Measurements from ENCODE around the gene ASTE1. TPM values are rescaled to one million over a fixed set of nuclear protein-coding genes. Genes with fewer than 3 reads are reported as not detected.

The ASTE1 gene
- total RNA-seq, 1 donor from 2014 or later, result 3.4 TPM

DNA sequence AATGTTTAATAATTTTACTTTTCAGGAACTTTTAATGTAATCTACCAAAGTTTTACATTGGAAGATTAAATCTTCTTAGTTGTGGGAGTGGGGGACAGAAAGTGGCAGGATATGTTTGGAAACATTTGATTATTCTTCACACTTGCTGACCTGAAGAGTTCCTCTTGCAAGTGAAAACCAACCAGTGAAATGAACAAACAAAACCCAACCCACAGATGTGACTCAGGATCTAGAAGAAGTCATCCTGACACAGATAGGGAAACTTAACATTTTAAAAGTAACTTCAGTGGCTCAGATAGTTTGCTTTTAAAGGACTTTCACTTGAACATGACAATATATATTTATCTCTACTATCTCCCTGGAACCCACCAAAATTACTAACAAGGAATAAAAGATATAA, 55.4 kb downstream of the ASTE1 start:
- ATAC-seq, result no peak
- intact Hi-C loops (cut with DNase I), result no loop called here
- DNase-seq (ENCODE audit: missing footprints), result no peak

DNA sequence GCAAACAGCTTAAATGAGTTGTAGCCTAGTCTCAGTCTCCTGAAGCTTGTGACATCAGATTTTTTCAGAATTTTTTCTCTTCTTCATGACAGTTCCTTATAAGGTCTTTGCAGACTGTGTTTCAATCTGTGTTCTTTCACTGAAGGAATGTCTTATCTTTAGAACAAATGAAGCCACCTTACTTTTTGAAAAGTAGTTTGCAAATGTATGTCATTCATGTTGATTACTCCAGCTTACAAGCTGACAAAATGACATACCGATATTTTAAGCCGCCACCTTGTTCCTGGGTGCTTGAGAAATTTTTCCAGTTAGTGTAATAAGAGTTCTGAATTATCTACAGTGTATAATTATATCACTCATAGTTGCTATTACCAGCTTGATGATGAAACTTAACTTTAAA, 57.0 kb downstream of the ASTE1 start:
- DNase-seq (ENCODE audit: missing footprints), result no peak
- no peak for ATAC-seq
- intact Hi-C loops (cut with DNase I), result no loop called here

DNA sequence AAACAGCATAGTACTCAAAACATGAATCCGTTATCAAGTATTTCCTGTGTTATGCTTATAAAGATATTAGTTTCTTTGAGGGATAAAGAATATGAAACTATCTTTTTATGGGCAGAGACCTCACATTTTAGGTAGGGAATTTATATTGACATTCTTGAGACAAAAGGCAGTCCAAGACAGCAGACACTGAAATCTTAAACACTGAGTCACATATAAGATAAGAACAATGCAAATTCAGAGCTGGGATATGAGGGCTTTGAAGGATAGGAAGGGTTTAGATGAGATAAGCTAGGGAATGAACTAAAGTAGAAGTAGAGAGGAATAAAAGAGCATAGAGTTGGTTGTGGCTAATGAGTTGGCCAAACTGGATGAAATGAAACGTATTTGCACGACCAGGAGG, 58.4 kb downstream of the ASTE1 start:
- intact Hi-C loops (cut with DNase I), result no loop called here
- ATAC-seq, result no peak

DNA sequence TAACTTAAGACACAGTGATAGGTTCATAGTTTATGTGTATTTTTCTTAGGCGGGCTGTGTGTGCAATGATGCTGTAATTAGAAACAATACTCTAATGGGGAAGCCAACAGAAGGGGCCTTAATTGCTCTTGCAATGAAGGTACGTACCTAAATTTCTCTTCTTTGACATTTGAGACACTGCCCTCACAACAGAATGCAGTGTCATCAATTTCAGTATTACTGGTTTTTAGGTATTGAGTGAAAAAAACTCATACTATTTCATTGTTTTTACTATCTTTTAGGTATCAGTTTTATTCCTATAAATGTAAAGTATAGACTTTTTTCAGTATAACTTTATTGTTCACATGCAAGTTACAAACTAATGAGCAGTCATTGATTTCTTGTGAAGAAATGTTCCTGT, 59.3 kb downstream of the ASTE1 start:
- intact Hi-C loops (cut with DNase I), result no loop called here
- no peak for DNase-seq (ENCODE audit: missing footprints)
- no peak for ATAC-seq

More for the DNA sequence above, 58.4 kb downstream of the ASTE1 start:
- DNase-seq (ENCODE audit: missing footprints), result no peak

DNA sequence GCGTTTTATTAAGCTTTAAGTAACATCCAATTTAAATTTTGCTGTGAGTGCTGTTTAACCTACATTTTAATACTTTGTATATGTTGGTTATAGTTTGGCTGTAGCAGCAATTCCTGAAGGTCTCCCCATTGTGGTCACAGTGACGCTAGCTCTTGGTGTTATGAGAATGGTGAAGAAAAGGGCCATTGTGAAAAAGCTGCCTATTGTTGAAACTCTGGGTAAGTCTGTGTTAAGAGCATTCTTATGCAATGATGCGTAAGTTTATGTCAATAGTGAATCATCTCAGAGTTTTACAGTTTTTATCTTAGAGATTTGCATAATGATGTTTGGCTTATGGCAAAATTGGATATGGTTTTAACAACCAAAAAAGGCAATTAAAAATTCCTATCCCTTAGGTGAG, 62.7 kb downstream of the ASTE1 start:
- intact Hi-C loops (cut with DNase I), result loop anchor here (5.0 kb wide), 1 partner anchor 72 kb away; the partner anchor contains the start of gene ATP2C1
- ATAC-seq, result no peak
- no peak for DNase-seq (ENCODE audit: missing footprints)

Other genes starting within 250 kb of the ASTE1 start
- gene ATP2C1, start 132.7 kb downstream of the ASTE1 start, total RNA-seq, result 57.2 TPM
- gene NEK11, start 52 bp upstream of the ASTE1 start, total RNA-seq, result 1.3 TPM

All from Right ventricle myocardium inferior (tissue), 1 donor.